H9 (cell line): Measurements from ENCODE around the gene GAP43. TPM values are rescaled to one million over a fixed set of nuclear protein-coding genes. Genes with fewer than 3 reads are reported as not detected.
"Not testable (repeated sequence)": the region's sequence is repeated elsewhere in the genome, so short reads cannot be mapped to it uniquely, and the experiment has no call there.

ENCODE experiments used
- DNase-seq: peaks from one replicate; pipeline ENCODE4 v3.0.0-alpha.2; 2017
- H2AFZ ChIP-seq: one replicate; pipeline ENCODE4 v1.6.1; 2013; ENCODE audit warnings: mild to moderate bottlenecking, low read length, control low read depth, moderate library complexity
- H2AK5ac ChIP-seq: 2 replicates; pipeline ENCODE4 v1.6.1; 2013; ENCODE audit warnings: low read length, control low read depth, mixed read lengths; ENCODE audit not compliant: insufficient read length
- H2BK120ac ChIP-seq: one replicate; pipeline ENCODE4 v1.6.1; 2013; ENCODE audit warnings: low read depth, mild to moderate bottlenecking, low read length, control low read depth, inconsistent platforms; ENCODE audit not compliant: poor library complexity, severe bottlenecking
- H2BK12ac ChIP-seq: 2 replicates; pipeline ENCODE4 v1.6.1; 2013; ENCODE audit warnings: low read length, control low read depth, mixed read lengths, low read depth; ENCODE audit not compliant: insufficient read length
- H2BK15ac ChIP-seq: 2 replicates; pipeline ENCODE4 v1.6.1; 2013; ENCODE audit warnings: low read depth, low read length, control low read depth
- H2BK20ac ChIP-seq: one replicate; pipeline ENCODE4 v1.6.1; 2013; ENCODE audit warnings: low read depth, mild to moderate bottlenecking, low read length, control low read depth, inconsistent platforms; ENCODE audit not compliant: poor library complexity, severe bottlenecking
- H2BK5ac ChIP-seq: 2 replicates; pipeline ENCODE4 v1.6.1; 2013; ENCODE audit warnings: low read length, control low read depth, mixed read lengths; ENCODE audit not compliant: insufficient read length
- H3K14ac ChIP-seq: 2 replicates; pipeline ENCODE4 v1.6.1; 2013; ENCODE audit warnings: low read length, control low read depth; ENCODE audit not compliant: insufficient read depth
- H3K18ac ChIP-seq: 2 replicates; pipeline ENCODE4 v1.6.1; 2013; ENCODE audit warnings: low read depth, mild to moderate bottlenecking, mixed read lengths, low read length, control low read depth; ENCODE audit not compliant: insufficient read length
- H3K23ac ChIP-seq: 2 replicates; pipeline ENCODE4 v1.6.1; 2013; ENCODE audit warnings: low read length, control low read depth, mixed read lengths, low read depth; ENCODE audit not compliant: insufficient read length
- H3K23me2 ChIP-seq: 2 replicates; pipeline ENCODE4 v1.6.1; 2013; ENCODE audit warnings: low read depth, mild to moderate bottlenecking, mixed read lengths, low read length, control low read depth; ENCODE audit not compliant: insufficient read length, poor library complexity, severe bottlenecking
- H3K27ac ChIP-seq: 2 replicates; pipeline ENCODE4 v1.5.1; 2013; ENCODE audit warnings: low read length, control low read depth, mixed read lengths, low read depth; ENCODE audit not compliant: insufficient read length
- H3K27me3 ChIP-seq: 2 replicates; pipeline ENCODE4 v1.6.1; 2013; ENCODE audit warnings: low read length, control low read depth, inconsistent platforms; ENCODE audit not compliant: insufficient read depth
- H3K4ac ChIP-seq: 2 replicates; pipeline ENCODE4 v1.6.1; 2013; ENCODE audit warnings: low read depth, mild to moderate bottlenecking, control low read depth, inconsistent platforms, low read length, moderate library complexity
- H3K4me1 ChIP-seq: 2 replicates; pipeline ENCODE4 v1.6.1; 2013; ENCODE audit warnings: low read length, control low read depth, inconsistent platforms; ENCODE audit not compliant: insufficient read depth
- H3K4me2 ChIP-seq: 2 replicates; pipeline ENCODE4 v1.6.1; 2013; ENCODE audit warnings: low read length, control low read depth, mixed read lengths; ENCODE audit not compliant: insufficient read length, insufficient read depth
- H3K56ac ChIP-seq: 2 replicates; pipeline ENCODE4 v1.6.1; 2013; ENCODE audit warnings: low read depth, mild to moderate bottlenecking, mixed read lengths, low read length, control low read depth; ENCODE audit not compliant: insufficient read length
- H3K79me1 ChIP-seq: 2 replicates; pipeline ENCODE4 v1.6.1; 2013; ENCODE audit warnings: low read depth, mild to moderate bottlenecking, moderate library complexity, low read length, control low read depth, inconsistent platforms; ENCODE audit not compliant: insufficient read depth, poor library complexity, severe bottlenecking
- H3K79me2 ChIP-seq: 2 replicates; pipeline ENCODE4 v1.6.1; 2013; ENCODE audit warnings: low read length, control low read depth, inconsistent platforms; ENCODE audit not compliant: insufficient read depth
- H3K9ac ChIP-seq: 2 replicates; pipeline ENCODE4 v1.6.1; 2013; ENCODE audit warnings: low read length, control low read depth, mixed read lengths; ENCODE audit not compliant: insufficient read length; ENCODE audit errors: extremely low read depth
- H3K9me3 ChIP-seq: one replicate; pipeline ENCODE4 v1.6.1; 2013; ENCODE audit warnings: low read depth, low read length, inconsistent platforms; ENCODE audit not compliant: control insufficient read depth
- H3T11ph ChIP-seq: one replicate; pipeline ENCODE4 v1.6.1; 2013; ENCODE audit warnings: mild to moderate bottlenecking, low read length, control low read depth, inconsistent platforms
- H4K20me1 ChIP-seq: one replicate; pipeline ENCODE4 v1.6.1; 2013; ENCODE audit not compliant: control insufficient read depth, insufficient read length, insufficient read depth
- H4K5ac ChIP-seq: 2 replicates; pipeline ENCODE4 v1.6.1; 2013; ENCODE audit warnings: low read depth, mild to moderate bottlenecking, mixed read lengths, low read length, control low read depth; ENCODE audit not compliant: insufficient read length
- H4K8ac ChIP-seq: replicated peaks from 2 replicates; pipeline ENCODE4 v1.6.1; 2013; ENCODE audit warnings: low read length, control low read depth, mixed read lengths, low read depth; ENCODE audit not compliant: insufficient read length
- H4K91ac ChIP-seq: 2 replicates; pipeline ENCODE4 v1.6.1; 2013; ENCODE audit warnings: low read depth, mild to moderate bottlenecking, moderate library complexity, mixed read lengths, low read length, control low read depth; ENCODE audit not compliant: insufficient read length
- H3K27ac Mint-ChIP-seq, 3 experiments: 2 replicates in 2 of 3; 3 replicates in 1 of 3; pipeline ENCODE4 v1.8.0; 2020 to 2021; ENCODE audit warnings: mixed read lengths in 3 of 3, mild to moderate bottlenecking in 1 of 3, moderate library complexity in 1 of 3
- H3K27me3 Mint-ChIP-seq: 2 replicates; pipeline ENCODE4 v1.8.0; 2021; ENCODE audit warnings: low read depth, mild to moderate bottlenecking, moderate library complexity, mixed read lengths
- H3K36me3 Mint-ChIP-seq, 3 experiments: 2 replicates in 2 of 3; 3 replicates in 1 of 3; pipeline ENCODE4 v1.8.0; 2020 to 2021; ENCODE audit warnings: low read depth in 3 of 3, mixed read lengths in 3 of 3; ENCODE audit not compliant: insufficient read depth in 1 of 3
- H3K4me1 Mint-ChIP-seq, 2 experiments: 2 replicates each; pipeline ENCODE4 v1.8.0; 2020; ENCODE audit warnings: mixed read lengths in 2 of 2
- H3K4me3 Mint-ChIP-seq, 2 experiments: 2 replicates in 1 of 2; 3 replicates in 1 of 2; pipeline ENCODE4 v1.8.0; 2020 to 2021; ENCODE audit warnings: mild to moderate bottlenecking in 2 of 2, mixed read lengths in 2 of 2, moderate library complexity in 1 of 2
- H3K9me3 Mint-ChIP-seq, 2 experiments: 2 replicates in 1 of 2; 3 replicates in 1 of 2; pipeline ENCODE4 v1.8.0; 2020; ENCODE audit warnings: mild to moderate bottlenecking in 2 of 2, mixed read lengths in 2 of 2, moderate library complexity in 1 of 2
- WGBS: extraction: QIAGEN DNeasy Blood & Tissue Kit; methylation state at CpG from one replicate; pipeline ENCODE4 v1.1.7; 2013; ENCODE audit warnings: missing lambda C conversion rate, low lambda C conversion rate, mixed read lengths; ENCODE audit not compliant: insufficient read length; ENCODE audit errors: extremely low coverage; 5-methylcytosine and 5-hydroxymethylcytosine counted together
- total RNA-seq: library from RNA; stranded (reverse); gene quantifications from 2 replicates; pipeline ENCODE4 v1.2.1, GENCODE V29; 2021
- TF ChIP-seq, protein P1 (sequence below): fragments of 200-600 bp; sonication (generic); conservative IDR thresholded peaks from 3 replicates; pipeline ENCODE4 v1.8.0; 2021; ENCODE audit warnings: antibody characterized with exemption, mild to moderate bottlenecking

Gene GAP43
- total RNA-seq, 1 experiment from 2014 or later = 12.8 TPM

GRCh38 chr3:115728013-115728412 lies 104.7 kb downstream of the GAP43 start:
- Mint-ChIP-seq H3K27me3 (no peaks in the 10 kb centered on the region), H3K36me3 (no peaks in the 10 kb centered on the region), H3K4me3 (no peak overlapping the region), H3K27ac (no peak overlapping the region; a peak in 1 of 7 replicates), H3K4me1 (no peaks in the 10 kb centered on the region), H3K9me3 (no peaks in the 10 kb centered on the region; a peak in 1 of 5 replicates)
- Histone ChIP-seq H3K79me1 (no peaks in the 10 kb centered on the region), H3T11ph (no peak overlapping the region), H3K4me1 (no peaks in the 10 kb centered on the region), H3K4ac (no peak overlapping the region), H3K56ac (no peak overlapping the region), H3K4me2 (no peak overlapping the region), H2BK20ac (no peak overlapping the region), H3K79me2 (no peaks in the 10 kb centered on the region), H3K9me3 (no peaks in the 10 kb centered on the region), H2AFZ (no peak overlapping the region), H3K23me2 (no peaks in the 10 kb centered on the region), H3K9ac (no peak overlapping the region), H2BK5ac (no peak overlapping the region), H2BK120ac (no peak overlapping the region), H3K14ac (no peak overlapping the region), H4K8ac (no peak overlapping the region), H3K23ac (no peak overlapping the region), H4K5ac (no peak overlapping the region), H3K27me3 (no peaks in the 10 kb centered on the region), H4K20me1 (no peaks in the 10 kb centered on the region), H2BK12ac (no peak overlapping the region), H2AK5ac (no peak overlapping the region), H3K27ac (no peak overlapping the region), H4K91ac (no peak overlapping the region), H2BK15ac (no peak overlapping the region), H3K18ac (no peak overlapping the region)
- TF ChIP-seq, protein P1, sequence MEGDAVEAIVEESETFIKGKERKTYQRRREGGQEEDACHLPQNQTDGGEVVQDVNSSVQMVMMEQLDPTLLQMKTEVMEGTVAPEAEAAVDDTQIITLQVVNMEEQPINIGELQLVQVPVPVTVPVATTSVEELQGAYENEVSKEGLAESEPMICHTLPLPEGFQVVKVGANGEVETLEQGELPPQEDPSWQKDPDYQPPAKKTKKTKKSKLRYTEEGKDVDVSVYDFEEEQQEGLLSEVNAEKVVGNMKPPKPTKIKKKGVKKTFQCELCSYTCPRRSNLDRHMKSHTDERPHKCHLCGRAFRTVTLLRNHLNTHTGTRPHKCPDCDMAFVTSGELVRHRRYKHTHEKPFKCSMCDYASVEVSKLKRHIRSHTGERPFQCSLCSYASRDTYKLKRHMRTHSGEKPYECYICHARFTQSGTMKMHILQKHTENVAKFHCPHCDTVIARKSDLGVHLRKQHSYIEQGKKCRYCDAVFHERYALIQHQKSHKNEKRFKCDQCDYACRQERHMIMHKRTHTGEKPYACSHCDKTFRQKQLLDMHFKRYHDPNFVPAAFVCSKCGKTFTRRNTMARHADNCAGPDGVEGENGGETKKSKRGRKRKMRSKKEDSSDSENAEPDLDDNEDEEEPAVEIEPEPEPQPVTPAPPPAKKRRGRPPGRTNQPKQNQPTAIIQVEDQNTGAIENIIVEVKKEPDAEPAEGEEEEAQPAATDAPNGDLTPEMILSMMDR = no peak
- no peak for DNase-seq

- not testable (repeated sequence) for H3K23me2 ChIP-seq, H3K4me1 Mint-ChIP-seq, H3K14ac ChIP-seq, H3K23ac ChIP-seq, H3K27ac Mint-ChIP-seq, H3K56ac ChIP-seq, H2AFZ ChIP-seq, H4K8ac ChIP-seq, H3K4me3 Mint-ChIP-seq, H2BK120ac ChIP-seq, H3K9ac ChIP-seq, H4K20me1 ChIP-seq, H2BK20ac ChIP-seq, H3K79me1 ChIP-seq, H2BK12ac ChIP-seq, H3K4ac ChIP-seq, H3K9me3 ChIP-seq, H3K4me2 ChIP-seq, H4K91ac ChIP-seq, H3K27me3 Mint-ChIP-seq, H2BK5ac ChIP-seq, H4K5ac ChIP-seq, DNase-seq, H3K4me1 ChIP-seq, H3K79me2 ChIP-seq, H2AK5ac ChIP-seq, H3K27ac ChIP-seq, H3K18ac ChIP-seq, H2BK15ac ChIP-seq, H3T11ph ChIP-seq, H3K27me3 ChIP-seq
- H3K9me3 Mint-ChIP-seq = peaks cover 30 to 36% of the 10 kb centered on the region in 2 experiments
- WGBS = no CpG with 5 or more reads among the region's 3 CpGs
- peaks cover 12 to 21% (median 14%) of the 10 kb centered on the region in 3 experiments; a peak in 6 of 7 replicates for H3K36me3 Mint-ChIP-seq
These were observed 113.0 kb downstream of the GAP43 start for GRCh38 chr3:115736341-115736740.
